H1 (cell line): ENCODE data around the gene ZNF423. TPM values are rescaled to one million over a fixed set of nuclear protein-coding genes. Genes with fewer than 3 reads are reported as not detected.

Experiments used
- CTCF ChIA-PET: fragments of 300-600 bp; sonication (Branson Sonifier 250); formaldehyde crosslinking; loops from one replicate; lab custom pipeline; 2021; ENCODE audit not compliant: partially characterized antibody; lab: Charles Lee
- POLR2A ChIA-PET: fragments of 300-600 bp; sonication (Branson Sonifier 250); formaldehyde crosslinking; loops from one replicate; lab custom pipeline; 2021; ENCODE audit warnings: inconsistent platforms; ENCODE audit not compliant: partially characterized antibody; lab: Charles Lee
- DNase-seq, 2 experiments: peaks; one replicate each; pipeline versions ENCODE4 v3.0.0 to v3.0.0-alpha.2; 2010 to 2022; ENCODE audit warnings: low spot score in 2 of 2, low read depth in 1 of 2, mixed read lengths in 1 of 2
- FAIRE-seq: peaks from 2 replicates; lab custom pipeline; 2011; peaks lifted over from hg19 to GRCh38; lab: Jason Lieb, UNC
- H2AFZ ChIP-seq: 2 replicates; pipeline ENCODE4 v1.8.1; 2012; ENCODE audit warnings: low read length, inconsistent platforms
- H2AK5ac ChIP-seq: 2 replicates; pipeline ENCODE4 v1.6.1; 2013; ENCODE audit warnings: low read depth, low read length
- H2BK120ac ChIP-seq: replicated peaks from 2 replicates; pipeline ENCODE3; 2013; ENCODE audit warnings: low read depth, low read length, inconsistent platforms
- H2BK12ac ChIP-seq: 2 replicates; pipeline ENCODE4 v1.6.1; 2013; ENCODE audit warnings: low read depth, low read length
- H2BK15ac ChIP-seq: 2 replicates; pipeline ENCODE4 v1.6.1; 2013; ENCODE audit warnings: low read length
- H2BK20ac ChIP-seq: 2 replicates; pipeline ENCODE4 v1.6.1; 2013; ENCODE audit warnings: low read length
- H2BK5ac ChIP-seq: 2 replicates; pipeline ENCODE4 v1.6.1; 2013; ENCODE audit warnings: low read depth, low read length
- H3K14ac ChIP-seq: 2 replicates; pipeline ENCODE4 v1.6.1; 2013; ENCODE audit warnings: inconsistent platforms; ENCODE audit not compliant: insufficient read length
- H3K18ac ChIP-seq: 2 replicates; pipeline ENCODE4 v1.6.1; 2013; ENCODE audit warnings: low read length; ENCODE audit errors: extremely low read depth
- H3K23ac ChIP-seq: 2 replicates; pipeline ENCODE4 v1.6.1; 2013; ENCODE audit warnings: inconsistent platforms; ENCODE audit not compliant: insufficient read length
- H3K23me2 ChIP-seq: 2 replicates; pipeline ENCODE4 v1.6.1; 2013; ENCODE audit warnings: low read depth, low read length
- H3K27ac ChIP-seq: 2 replicates; pipeline ENCODE4 v1.6.1; 2011; ENCODE audit warnings: low read depth, low read length, inconsistent platforms
- H3K27me3 ChIP-seq, 4 experiments: replicated peaks in 1 of 4; 1 replicate in 1 of 4; 2 replicates in 3 of 4; pipeline versions ENCODE4 v1.6.1 to v1.8.1; 2011 to 2013; ENCODE audit warnings: low read length in 3 of 4, mild to moderate bottlenecking in 3 of 4, inconsistent platforms in 2 of 4, mixed read lengths in 2 of 4, moderate library complexity in 1 of 4; ENCODE audit not compliant: control insufficient read depth in 3 of 4, insufficient read depth in 3 of 4; ENCODE audit errors: extremely low read depth in 1 of 4
- H3K36me3 ChIP-seq, 4 experiments: 2 replicates each; pipeline versions ENCODE4 v1.6.1 to v1.8.1; 2011 to 2013; ENCODE audit warnings: mild to moderate bottlenecking in 4 of 4, low read length in 3 of 4, moderate library complexity in 2 of 4, control low read depth in 1 of 4, inconsistent platforms in 1 of 4; ENCODE audit not compliant: insufficient read depth in 4 of 4, control insufficient read depth in 2 of 4
- H3K4ac ChIP-seq: replicated peaks from 2 replicates; pipeline ENCODE3; 2013; ENCODE audit warnings: low read length, low read depth, mixed read lengths, inconsistent platforms; ENCODE audit not compliant: insufficient read length
- H3K4me1 ChIP-seq, 4 experiments: replicated peaks in 1 of 4; 1 replicate in 1 of 4; 2 replicates in 3 of 4; pipeline versions ENCODE4 v1.6.1 to v1.8.1; 2011 to 2013; ENCODE audit warnings: low read length in 3 of 4, inconsistent platforms in 2 of 4, mixed read lengths in 1 of 4; ENCODE audit not compliant: insufficient read depth in 4 of 4, control insufficient read depth in 3 of 4
- H3K4me2 ChIP-seq, 2 experiments: 2 replicates each; pipeline versions ENCODE4 v1.6.1 to v1.8.1; 2011 to 2013; ENCODE audit warnings: low read depth in 2 of 2, low read length in 2 of 2, control low read depth in 1 of 2, inconsistent platforms in 1 of 2, mild to moderate bottlenecking in 1 of 2; ENCODE audit not compliant: insufficient read depth in 1 of 2
- H3K4me3 ChIP-seq, 4 experiments: fragments of 200-600, 300-600 bp in 1 of 4; sonication (generic), shearing (Covaris generic), sonication (Bioruptor Twin) in 1 of 4; 2 replicates each; pipeline versions ENCODE4 v1.5.1 to v1.8.1; 2011 to 2016; ENCODE audit warnings: low read length in 4 of 4, low read depth in 3 of 4, control low read depth in 2 of 4, inconsistent platforms in 2 of 4, mild to moderate bottlenecking in 2 of 4, mixed read lengths in 1 of 4, moderate library complexity in 1 of 4; ENCODE audit not compliant: insufficient read depth in 2 of 4; ENCODE audit errors: extremely low read depth in 1 of 4
- H3K56ac ChIP-seq: replicated peaks from 2 replicates; pipeline ENCODE3; 2013; ENCODE audit warnings: low read depth, mild to moderate bottlenecking, mixed read lengths, low read length, inconsistent platforms; ENCODE audit not compliant: insufficient read length
- H3K79me1 ChIP-seq: 2 replicates; pipeline ENCODE4 v1.6.1; 2013; ENCODE audit warnings: low read depth, low read length, control low read depth
- H3K79me2 ChIP-seq, 2 experiments: 2 replicates each; pipeline versions ENCODE4 v1.6.1 to v1.8.1; 2012 to 2013; ENCODE audit warnings: low read length in 2 of 2, mild to moderate bottlenecking in 2 of 2, inconsistent platforms in 1 of 2; ENCODE audit not compliant: insufficient read depth in 2 of 2, control insufficient read depth in 1 of 2
- H3K9ac ChIP-seq, 4 experiments: replicated peaks in 1 of 4; 1 replicate in 1 of 4; 2 replicates in 3 of 4; pipeline versions ENCODE4 v1.6.1 to v1.8.1; 2011 to 2013; ENCODE audit warnings: low read depth in 3 of 4, low read length in 3 of 4, control low read depth in 2 of 4, mild to moderate bottlenecking in 2 of 4, moderate library complexity in 2 of 4, inconsistent platforms in 1 of 4; ENCODE audit errors: extremely low read depth in 1 of 4
- H3K9me3 ChIP-seq, 2 experiments: 2 replicates each; pipeline versions ENCODE4 v1.6.1 to v1.8.1; 2012 to 2013; ENCODE audit warnings: mild to moderate bottlenecking in 2 of 2, moderate library complexity in 2 of 2, control low read depth in 1 of 2, inconsistent platforms in 1 of 2, low read depth in 1 of 2, low read length in 1 of 2, mixed read lengths in 1 of 2; ENCODE audit not compliant: insufficient read depth in 2 of 2
- H4K20me1 ChIP-seq, 2 experiments: replicated peaks in 1 of 2; 2 replicates each; pipeline versions ENCODE3 to v1.8.1; 2011 to 2013; ENCODE audit warnings: inconsistent platforms in 2 of 2, low read length in 2 of 2, mild to moderate bottlenecking in 1 of 2; ENCODE audit not compliant: insufficient read depth in 2 of 2, control insufficient read depth in 1 of 2
- H4K5ac ChIP-seq: 2 replicates; pipeline ENCODE4 v1.6.1; 2013; ENCODE audit warnings: low read length, low read depth, mixed read lengths, inconsistent platforms; ENCODE audit not compliant: insufficient read length
- H4K8ac ChIP-seq: 2 replicates; pipeline ENCODE4 v1.8.0; 2013; ENCODE audit warnings: mild to moderate bottlenecking, moderate library complexity, low read length, inconsistent platforms; ENCODE audit not compliant: insufficient read depth; ENCODE audit errors: extremely low read depth
- H4K91ac ChIP-seq: replicated peaks from 2 replicates; pipeline ENCODE3; 2013; ENCODE audit warnings: low read length, mixed read lengths, inconsistent platforms; ENCODE audit not compliant: insufficient read length
- BACH1 ChIP-seq: IDR thresholded peaks from 2 replicates; pipeline ENCODE4 v1.6.1; 2012; ENCODE audit warnings: low read length, improper control_type of control experiment
- CBX8 ChIP-seq: fragments of 300-800, 300-1000 bp; sonication (generic); IDR thresholded peaks from 2 replicates; pipeline ENCODE4 v1.7.1; 2016; ENCODE audit warnings: low read depth, low read length, borderline replicate concordance
- CHD1 ChIP-seq: IDR thresholded peaks from 2 replicates; pipeline ENCODE4 v1.6.1; 2012; ENCODE audit warnings: low read depth, low read length, improper control_type of control experiment
- EZH2 ChIP-seq: fragments of 200-600 bp; sonication (generic); IDR thresholded peaks from 2 replicates; pipeline ENCODE4 v1.7.1; 2012; ENCODE audit warnings: low read depth, mild to moderate bottlenecking, moderate library complexity, low read length, inconsistent platforms; ENCODE audit not compliant: severe bottlenecking
- HDAC6 ChIP-seq: IDR thresholded peaks from one replicate; pipeline ENCODE4 v1.7.1; 2012; ENCODE audit warnings: low read depth, mild to moderate bottlenecking, inconsistent platforms, low read length, moderate library complexity
- JUN ChIP-seq: IDR thresholded peaks from 2 replicates; pipeline ENCODE4 v1.6.1; 2011; ENCODE audit warnings: low read depth, mild to moderate bottlenecking, improper control_type of control experiment, low read length
- JUND ChIP-seq: IDR thresholded peaks from 2 replicates; pipeline ENCODE4 v1.6.1; 2011; ENCODE audit warnings: mild to moderate bottlenecking, improper control_type of control experiment, low read length
- NANOG ChIP-seq: IDR thresholded peaks from 2 replicates; pipeline ENCODE4 v1.6.1; 2011; ENCODE audit warnings: low read length, low read depth, mild to moderate bottlenecking, inconsistent platforms; ENCODE audit not compliant: insufficient read depth, poor library complexity, severe bottlenecking
- RBBP5 ChIP-seq: IDR thresholded peaks from 2 replicates; pipeline ENCODE4 v1.7.1; 2012; ENCODE audit warnings: low read depth, mild to moderate bottlenecking, inconsistent platforms, low read length, moderate library complexity, borderline replicate concordance
- SAP30 ChIP-seq: fragments of 300-600 bp; sonication (generic); IDR thresholded peaks from 2 replicates; pipeline ENCODE4 v1.7.1; 2012; ENCODE audit warnings: low read length, moderate library complexity, mild to moderate bottlenecking, inconsistent platforms; ENCODE audit not compliant: insufficient read depth, insufficient replicate concordance
- SIN3A ChIP-seq, 2 experiments: IDR thresholded peaks in 1 of 2; conservative IDR thresholded peaks in 1 of 2; 2 replicates each; pipeline ENCODE4 v1.6.1; 2011 to 2012; ENCODE audit warnings: low read length in 2 of 2, improper control_type of control experiment in 1 of 2, low read depth in 1 of 2, mild to moderate bottlenecking in 1 of 2
- WGBS, 2 experiments: shearing (Covaris generic) in 1 of 2; methylation state at CpG; one replicate each; pipeline versions ENCODE4 v1.1.6 to v1.1.7; 2013 to 2015; ENCODE audit warnings: low lambda C conversion rate in 2 of 2, mixed read lengths in 2 of 2, inconsistent platforms in 1 of 2, low coverage in 1 of 2, missing lambda C conversion rate in 1 of 2; ENCODE audit not compliant: insufficient replicate concordance in 2 of 2, insufficient coverage in 1 of 2, insufficient read length in 1 of 2; ENCODE audit errors: extremely low coverage in 1 of 2, missing lambda C conversion rate in 1 of 2; 5-methylcytosine and 5-hydroxymethylcytosine counted together
- polyA plus RNA-seq, 7 experiments: library from polyadenylated mRNA; depleted of rRNA in 3 of 7; stranded (reverse) in 5 of 7; unstranded in 2 of 7; fragments of >200 nt in 5 of 7; fragments of 200-250 nt in 2 of 7; gene quantifications; 1 replicate in 5 of 7; 2 replicates in 1 of 7; 4 replicates in 1 of 7; pipeline versions ENCODE4 v1.2.1 to v1.2.3, GENCODE V29; 2011 to 2013; ENCODE audit warnings: missing spikeins in 2 of 7, mixed read lengths in 2 of 7
- total RNA-seq: library from RNA; stranded (reverse); fragmentation: NEBNext Ultra II Directional; extraction: Animal tissue kit (Norgen Biotek cat#: 25700); gene quantifications from 2 replicates; pipeline ENCODE4 v1.2.1, GENCODE V29; 2021
- TF ChIP-seq, protein P1 (sequence below): IDR thresholded peaks from 2 replicates; pipeline ENCODE4 v1.6.1; 2012; ENCODE audit warnings: inconsistent platforms

ZNF423 gene
- total and polyA plus RNA-seq, 2 of the 8 experiments (the other 6 are each of a cell fraction or from before 2014, with no cell fraction given), result 38.2 to 52.3 TPM

DNA sequence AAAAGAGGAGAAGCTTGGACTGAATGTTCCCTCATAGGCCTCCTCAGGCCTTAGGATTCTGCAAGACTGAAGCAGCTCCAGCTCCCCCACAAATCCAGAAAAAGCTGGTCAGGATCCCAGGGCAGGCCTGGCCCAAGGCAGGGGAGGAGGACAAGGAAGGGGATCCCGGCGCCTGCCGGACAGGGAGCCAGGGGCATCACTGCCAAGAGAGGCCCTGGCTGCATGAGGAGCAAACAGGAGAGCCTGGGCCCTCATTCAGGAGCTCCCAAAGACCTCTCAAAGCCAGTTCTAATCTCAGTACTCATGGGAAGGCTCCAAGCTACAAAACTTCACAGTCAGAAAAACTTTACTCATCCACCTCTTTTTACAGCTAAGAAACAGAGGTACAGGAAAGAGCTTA, 67.3 kb downstream of the ZNF423 start:
- ChIA-PET POLR2A (interaction anchor here (0.6 to 1.5 kb wide), 4 partner anchors 8 to 74 kb away, joined by 3 to 4 read pairs (median 4); no protein-coding TSS in a partner anchor), CTCF (interaction anchor here (0.7 to 2.5 kb wide), 5 partner anchors 8 to 135 kb away, joined by 3 to 12 read pairs (median 3); no protein-coding TSS in a partner anchor)
- FAIRE-seq (no peak), DNase-seq (no peak)
- Histone ChIP-seq H3K36me3 (no peaks in the 10 kb centered on the region), H2BK15ac (no peak overlapping the region), H2AFZ (no peak overlapping the region), H3K79me2 (peaks cover 0 to 23% of the 10 kb centered on the region in 2 experiments; a peak in 2 of 4 replicates), H4K5ac (no peak overlapping the region), H3K18ac (no peak overlapping the region), H2BK120ac (no peak overlapping the region), H4K8ac (no peak overlapping the region), H3K4ac (no peak overlapping the region), H4K91ac (no peak overlapping the region), H3K4me1 (peaks cover 0 to 4% (median 2%) of the 10 kb centered on the region in 4 experiments; a peak in 5 of 7 replicates), H2AK5ac (no peak overlapping the region), H3K4me3 (no peak overlapping the region), H4K20me1 (peaks cover 6 to 10% of the 10 kb centered on the region in 2 experiments), H3K79me1 (peaks cover 14% of the 10 kb centered on the region), H3K9me3 (no peaks in the 10 kb centered on the region), H2BK12ac (no peak overlapping the region), H2BK20ac (no peak overlapping the region), H3K23me2 (no peaks in the 10 kb centered on the region), H3K14ac (no peak overlapping the region), H3K23ac (no peak overlapping the region), H3K56ac (no peak overlapping the region), H3K27ac (no peak overlapping the region), H3K4me2 (no peak overlapping the region), H3K9ac (no peak overlapping the region), H2BK5ac (no peak overlapping the region), H3K27me3 (no peaks in the 10 kb centered on the region)
- TF ChIP-seq CBX8 (no peak), JUN (no peak), SIN3A (conservative IDR thresholded peaks at IDR 0.05 in 1 of 2, IDR thresholded peaks at IDR 0.05 in 1 of 2; ENCODE audit: low read depth in 1 of 2, low read length in 2 of 2) (no peak), CHD1 (no peak), NANOG (no peak), RBBP5 (no peak), BACH1 (no peak), HDAC6 (no peak), JUND (no peak), SAP30 (no peak), EZH2 (no peak)
- TF ChIP-seq, protein P1, sequence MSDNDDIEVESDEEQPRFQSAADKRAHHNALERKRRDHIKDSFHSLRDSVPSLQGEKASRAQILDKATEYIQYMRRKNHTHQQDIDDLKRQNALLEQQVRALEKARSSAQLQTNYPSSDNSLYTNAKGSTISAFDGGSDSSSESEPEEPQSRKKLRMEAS, result no peak
- 93% methylated on average over 3 of the region's 3 CpGs; no CpG with 5 or more reads in 1 of the 2 experiments for WGBS, 2 experiments
